Thyroid gland (tissue), 4 donors: ENCODE results near the gene MAPKAPK2.

Source experiments
- POLR2A ChIP-seq, 2 donors: fragments of 450-650 bp; IDR thresholded peaks; one replicate each; pipeline ENCODE4 v1.6.1; 2017; ENCODE audit warnings: antibody characterized with exemption in 2 of 2, mild to moderate bottlenecking in 2 of 2, moderate library complexity in 1 of 2
- TF ChIP-seq, protein P1 (sequence below), 6 experiments: fragments of 200-600 bp in 3 of 6; fragments of 450-650 bp in 3 of 6; sonication (generic) in 3 of 6; IDR thresholded peaks; one replicate each; pipeline ENCODE4 v1.5.1; 2016 to 2019; ENCODE audit warnings: antibody characterized with exemption in 6 of 6, mild to moderate bottlenecking in 2 of 6, inconsistent platforms in 1 of 6, moderate library complexity in 1 of 6

DNA sequence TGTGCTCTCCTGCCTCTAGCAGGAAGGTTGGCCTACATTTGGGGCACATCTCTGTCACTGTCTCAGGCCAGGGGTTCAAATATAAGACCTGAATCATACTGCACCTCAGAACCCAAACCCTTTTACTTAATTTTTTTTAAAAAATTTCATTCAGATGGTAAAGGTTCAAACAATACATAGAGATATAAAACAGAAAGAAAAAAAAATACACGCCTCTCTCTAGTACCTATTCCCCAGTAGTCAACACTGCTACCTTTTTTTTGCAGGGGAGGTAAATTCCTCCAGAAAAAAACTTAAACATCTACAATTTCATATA is 32.9 kb downstream of the MAPKAPK2 start:
- TF ChIP-seq, protein P1, sequence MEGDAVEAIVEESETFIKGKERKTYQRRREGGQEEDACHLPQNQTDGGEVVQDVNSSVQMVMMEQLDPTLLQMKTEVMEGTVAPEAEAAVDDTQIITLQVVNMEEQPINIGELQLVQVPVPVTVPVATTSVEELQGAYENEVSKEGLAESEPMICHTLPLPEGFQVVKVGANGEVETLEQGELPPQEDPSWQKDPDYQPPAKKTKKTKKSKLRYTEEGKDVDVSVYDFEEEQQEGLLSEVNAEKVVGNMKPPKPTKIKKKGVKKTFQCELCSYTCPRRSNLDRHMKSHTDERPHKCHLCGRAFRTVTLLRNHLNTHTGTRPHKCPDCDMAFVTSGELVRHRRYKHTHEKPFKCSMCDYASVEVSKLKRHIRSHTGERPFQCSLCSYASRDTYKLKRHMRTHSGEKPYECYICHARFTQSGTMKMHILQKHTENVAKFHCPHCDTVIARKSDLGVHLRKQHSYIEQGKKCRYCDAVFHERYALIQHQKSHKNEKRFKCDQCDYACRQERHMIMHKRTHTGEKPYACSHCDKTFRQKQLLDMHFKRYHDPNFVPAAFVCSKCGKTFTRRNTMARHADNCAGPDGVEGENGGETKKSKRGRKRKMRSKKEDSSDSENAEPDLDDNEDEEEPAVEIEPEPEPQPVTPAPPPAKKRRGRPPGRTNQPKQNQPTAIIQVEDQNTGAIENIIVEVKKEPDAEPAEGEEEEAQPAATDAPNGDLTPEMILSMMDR (IDR thresholded peaks at IDR 0.05) = no peak
- TF ChIP-seq POLR2A (IDR thresholded peaks at IDR 0.05) = no peak
